ENCODE data around the gene SLC2A4RG.
A peak's percentile ranks its signal among the peaks of the same experiment; 100 is the strongest.
"Not testable (repeated sequence)": the region's sequence is repeated elsewhere in the genome, so short reads cannot be mapped to it uniquely, and the experiment has no call there.

Gene SLC2A4RG

GRCh38 chr20:63708301-63709148 lies 31.1 kb upstream of the SLC2A4RG start:
- H3K4me3 ChIP-seq, result peak overlapping the region; percentile 48 to 93 (median 70)

GRCh38 chr20:63709149-63709527 lies 30.4 kb upstream of the SLC2A4RG start:
- Histone ChIP-seq H3K4me3 (peak overlapping the region in 4 of 7 experiments; percentile 48 to 91 (median 68)), H3K27ac (peak overlapping the region in 5 of 21 experiments; percentile 91 to 97 (median 96))

More at GRCh38 chr20:63708301-63709148, 31.1 kb upstream of the SLC2A4RG start:
- H3K27ac ChIP-seq, result peak overlapping the region; percentile 82 to 98 (median 93)

- H3K27ac ChIP-seq, result no peak overlapping the region
- H3K4me3 ChIP-seq, result no peak overlapping the region
These were observed 28.4 kb upstream of the SLC2A4RG start for GRCh38 chr20:63711085-63711645.

- H3K27ac ChIP-seq, result no peak overlapping the region
These were observed 27.4 kb upstream of the SLC2A4RG start for GRCh38 chr20:63712191-63712590.

GRCh38 chr20:63714858-63715257 lies 24.7 kb upstream of the SLC2A4RG start:
- H3K4me3 ChIP-seq, result no peak overlapping the region
- no peak overlapping the region for H3K27ac ChIP-seq

More at GRCh38 chr20:63712191-63712590, 27.4 kb upstream of the SLC2A4RG start:
- no peak overlapping the region for H3K4me3 ChIP-seq

- no peak overlapping the region for H3K27ac ChIP-seq
- no peak overlapping the region for H3K4me3 ChIP-seq
These were observed 20.6 kb upstream of the SLC2A4RG start for GRCh38 chr20:63718996-63719395.

- H3K27ac ChIP-seq, H3K4me3 ChIP-seq: not testable (repeated sequence)
These were observed 16.5 kb upstream of the SLC2A4RG start for GRCh38 chr20:63722967-63723622.

GRCh38 chr20:63730189-63730733 lies 9.3 kb upstream of the SLC2A4RG start:
- not testable (repeated sequence) for H3K4me3 ChIP-seq
- H3K27ac ChIP-seq, result peak overlapping the region in 8 of 21 experiments; percentile 5 to 77 (median 46)

GRCh38 chr20:63731410-63731809 lies 8.2 kb upstream of the SLC2A4RG start:
- Histone ChIP-seq H3K4me3 (no peak overlapping the region), H3K27ac (peak overlapping the region in 1 of 21 experiments; percentile 77)

GRCh38 chr20:63732118-63733095 lies 7.2 kb upstream of the SLC2A4RG start:
- H3K27ac ChIP-seq, result no peak overlapping the region
- H3K4me3 ChIP-seq, result no peak overlapping the region

GRCh38 chr20:63733117-63733516 lies 6.5 kb upstream of the SLC2A4RG start:
- Histone ChIP-seq H3K4me3 (no peak overlapping the region), H3K27ac (no peak overlapping the region)

GRCh38 chr20:63733579-63734081 lies 5.9 kb upstream of the SLC2A4RG start:
- Histone ChIP-seq H3K27ac (no peak overlapping the region), H3K4me3 (no peak overlapping the region)

GRCh38 chr20:63734111-63734945 lies 5.2 kb upstream of the SLC2A4RG start:
- H3K27ac ChIP-seq, result no peak overlapping the region
- H3K4me3 ChIP-seq, result no peak overlapping the region

- no peak overlapping the region for H3K4me3 ChIP-seq
These were observed 4.4 kb upstream of the SLC2A4RG start for GRCh38 chr20:63734946-63735858.

GRCh38 chr20:63735859-63736718 lies 3.5 kb upstream of the SLC2A4RG start, which contains the start of gene LIME1:
Gene LIME1, plus strand, starts transcription at chr20:63736664. Its CDS starts 886 bp downstream, at chr20:63737550.
- Histone ChIP-seq H3K27ac (peak within 1 kb of the TSS; percentile 6 to 94 (median 68)), H3K4me3 (peak within 1 kb of the TSS; percentile 32 to 53 (median 41))

More at GRCh38 chr20:63734946-63735858, 4.4 kb upstream of the SLC2A4RG start:
- H3K27ac ChIP-seq, result peak overlapping the region in 3 of 21 experiments; percentile 20 to 94 (median 85)
